Stimulated activated CD4-positive, alpha-beta T cell treated with anti-CD3 and anti-CD28 coated beads, Interleukin-12 subunit alpha, Interleukin-12 subunit beta, amount 100 ng/mL, for 48 hours (primary cell): ENCODE results near the gene CDC123.
A peak's percentile ranks its signal among the peaks of the same experiment; 100 is the strongest.
"Not testable (repeated sequence)": the region's sequence is repeated elsewhere in the genome, so short reads cannot be mapped to it uniquely, and the experiment has no call there.

Experiments
- DNase-seq, 3 donors: peaks; one replicate each; pipeline ENCODE4 v3.0.0-alpha.2; 2020; ENCODE audit warnings: low read depth in 2 of 3, low spot score in 1 of 3

The CDC123 gene

GRCh38 chr10:12195603-12196506 is at the start of gene CDC123, which contains the start of gene NUDT5:
Gene CDC123 (plus strand): TSS chr10:12196188. CDS start chr10:12196246, 58 bp downstream.
Gene NUDT5 (minus strand): TSS chr10:12195891. CDS start chr10:12186291, 9,600 bp downstream.
- peak; percentile 75 to 83 (median 83) for DNase-seq

GRCh38 chr10:12150163-12150562 is 45.8 kb upstream of the CDC123 start:
- no peak for DNase-seq

- no peak for DNase-seq
These were observed 41.5 kb upstream of the CDC123 start for GRCh38 chr10:12154516-12154915.

DNA sequence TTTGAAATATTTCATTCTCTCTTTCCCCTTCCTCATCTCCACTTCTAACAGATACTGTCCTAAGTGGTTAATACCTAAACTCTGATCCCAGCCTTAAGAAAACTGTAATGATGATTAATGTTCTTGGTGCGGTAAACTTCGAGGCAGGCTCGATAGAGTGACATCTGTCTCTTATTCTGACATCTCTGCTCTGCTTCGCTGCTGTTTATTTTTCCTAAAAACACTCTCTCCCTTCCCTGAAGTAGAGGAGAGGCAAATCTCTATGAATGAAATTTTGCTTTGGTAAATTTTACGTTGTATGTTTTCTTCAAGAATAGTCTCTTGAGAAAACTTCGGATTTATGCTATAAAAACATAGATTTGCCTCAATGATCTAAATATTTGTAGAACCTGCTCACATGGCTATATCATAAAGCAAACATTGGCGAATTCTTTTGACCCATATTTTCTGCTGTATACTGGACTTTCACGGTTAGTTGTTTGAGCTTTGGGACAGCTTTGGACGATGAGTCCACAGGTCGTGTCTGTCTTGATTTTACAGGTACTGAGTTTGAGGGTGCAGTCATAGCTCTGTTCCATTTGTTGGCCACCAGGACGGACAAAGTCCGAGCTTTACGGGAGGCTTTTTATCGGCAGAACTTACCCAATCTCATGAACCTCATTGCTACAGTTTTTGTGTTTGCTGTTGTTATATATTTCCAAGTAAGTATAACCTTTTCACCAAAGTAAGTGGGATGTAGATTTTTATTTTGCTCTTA is 39.4 kb upstream of the CDC123 start:
- no peak for DNase-seq

GRCh38 chr10:12158111-12158510 is 37.9 kb upstream of the CDC123 start:
- DNase-seq, result no peak

- DNase-seq, result no peak
These were observed 35.3 kb upstream of the CDC123 start for GRCh38 chr10:12160664-12161063.

GRCh38 chr10:12162927-12163326 is 33.1 kb upstream of the CDC123 start:
- DNase-seq, result no peak

GRCh38 chr10:12164085-12164484 is 31.9 kb upstream of the CDC123 start:
- no peak for DNase-seq

DNA sequence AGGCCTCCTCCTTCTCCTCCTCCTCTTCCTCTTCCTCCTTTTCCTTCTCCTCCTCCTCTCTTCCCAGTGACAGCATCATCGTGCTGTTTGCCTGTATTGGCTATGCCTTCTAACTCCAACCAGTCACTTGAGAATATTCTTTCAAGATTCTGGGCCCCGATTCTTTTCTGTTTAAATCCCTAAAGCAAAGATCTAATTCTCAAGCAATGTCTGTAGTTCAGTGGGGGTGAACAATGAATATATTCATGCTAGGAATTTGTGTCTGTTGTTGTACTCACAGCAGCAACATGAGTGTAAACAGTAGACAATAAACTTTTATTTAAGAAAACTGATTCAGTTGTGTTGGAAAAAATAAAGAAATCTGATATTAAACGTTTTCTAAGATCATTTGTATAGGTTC is 31.0 kb upstream of the CDC123 start:
- no peak for DNase-seq

GRCh38 chr10:12165999-12166775 is 29.8 kb upstream of the CDC123 start:
- no peak for DNase-seq

GRCh38 chr10:12171512-12171911 is 24.5 kb upstream of the CDC123 start:
- not testable (repeated sequence) for DNase-seq

DNA sequence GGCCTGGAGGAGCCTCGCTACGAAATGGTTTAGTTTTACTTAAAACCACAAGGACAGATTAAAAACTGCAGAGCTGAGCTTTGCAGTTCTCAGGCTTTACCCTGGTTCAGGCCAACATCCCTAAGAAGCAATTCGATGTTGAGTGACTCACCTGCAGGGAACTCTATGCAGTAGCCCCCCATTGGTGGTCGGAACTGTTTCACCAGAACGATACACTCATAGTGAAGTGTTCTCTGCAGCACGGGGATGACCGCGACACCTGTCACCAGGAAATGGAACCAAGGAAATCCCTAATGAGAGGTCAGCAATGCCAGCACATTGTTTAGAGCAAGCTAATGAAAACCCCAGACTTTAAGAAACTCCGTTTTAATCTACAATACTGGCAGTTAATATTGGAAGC is 18.3 kb upstream of the CDC123 start:
- no peak for DNase-seq

DNA sequence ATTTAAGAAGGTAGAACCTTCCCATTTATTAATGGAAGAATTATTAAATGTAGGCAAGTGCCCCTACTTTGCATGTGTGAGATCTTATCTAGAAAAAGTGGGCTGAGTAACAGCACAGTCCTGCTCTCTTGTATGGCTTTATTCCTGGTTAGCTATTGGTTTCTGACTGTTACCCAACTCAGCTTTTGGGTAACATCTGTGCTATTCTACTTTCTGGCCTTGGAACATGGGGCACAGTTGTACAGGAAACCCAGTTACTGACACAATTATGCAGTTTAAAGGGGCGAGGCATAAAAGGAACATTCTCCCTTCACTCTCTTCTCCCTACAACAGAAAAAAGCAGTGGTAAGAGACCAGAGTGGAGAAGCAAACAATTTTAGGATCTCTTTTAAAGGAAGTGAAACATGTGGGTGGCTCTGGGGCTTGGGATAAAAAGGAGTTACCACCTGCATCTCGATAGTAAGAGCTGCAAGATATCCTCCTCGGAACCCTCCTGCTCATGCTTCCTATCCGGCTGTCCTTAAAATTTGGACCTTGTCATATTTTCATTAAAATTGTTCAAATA is 16.3 kb upstream of the CDC123 start:
- DNase-seq, result no peak

- no peak for DNase-seq
These were observed 15.6 kb upstream of the CDC123 start for GRCh38 chr10:12180221-12180974.

DNA sequence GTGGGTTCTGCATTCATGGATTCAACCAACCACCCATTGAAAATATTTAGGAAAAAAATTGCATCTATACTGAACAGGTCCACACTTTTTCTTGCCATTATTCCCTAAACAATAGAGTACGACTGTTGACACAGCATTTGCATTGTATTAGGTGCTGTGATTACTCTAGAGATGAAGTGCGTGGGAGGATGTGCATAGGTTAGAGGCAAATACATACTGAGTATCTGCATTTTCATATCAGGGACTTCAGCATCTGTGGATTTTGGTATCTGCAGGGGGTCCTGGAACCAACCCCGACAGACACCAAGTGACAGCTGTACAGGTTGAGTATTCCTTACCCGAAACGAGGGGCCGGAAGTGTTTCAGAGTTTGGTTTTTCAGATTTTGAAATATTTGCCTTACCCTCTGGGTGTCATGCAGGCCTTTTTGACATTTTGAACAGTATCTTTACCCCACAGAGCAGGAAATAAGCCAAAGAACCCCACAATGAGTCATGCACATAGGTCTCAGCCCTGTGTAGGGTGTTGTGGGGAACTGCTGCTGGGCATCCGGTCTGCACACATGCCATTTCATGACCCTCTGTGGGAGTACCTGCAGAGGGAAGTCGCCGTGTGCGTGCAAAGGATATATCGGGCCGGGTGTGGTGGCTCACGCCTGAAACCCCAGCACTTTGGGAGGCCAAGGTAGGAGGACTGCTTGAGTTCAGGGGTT is 14.8 kb upstream of the CDC123 start:
- peak; percentile 44 to 53 (median 50) for DNase-seq

DNA sequence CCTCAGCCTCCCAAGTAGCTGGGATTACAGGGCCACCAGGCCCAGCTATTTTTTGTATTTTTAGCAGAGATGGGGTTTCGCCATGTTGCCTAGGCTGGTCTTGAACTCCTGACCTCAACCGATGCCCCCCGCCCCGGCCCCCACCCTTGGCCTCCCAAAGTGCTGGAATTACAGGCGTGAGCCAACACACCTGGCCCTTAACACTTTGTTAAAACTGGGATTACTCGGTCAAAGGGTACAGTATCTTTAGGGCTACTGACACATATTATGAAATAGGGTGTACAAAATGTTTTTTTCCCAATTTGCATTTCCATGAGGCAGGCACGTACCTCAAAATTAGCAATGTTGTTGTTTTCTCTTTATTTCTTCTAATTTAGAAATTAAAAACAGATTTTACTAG is 11.8 kb upstream of the CDC123 start:
- DNase-seq, result no peak

DNA sequence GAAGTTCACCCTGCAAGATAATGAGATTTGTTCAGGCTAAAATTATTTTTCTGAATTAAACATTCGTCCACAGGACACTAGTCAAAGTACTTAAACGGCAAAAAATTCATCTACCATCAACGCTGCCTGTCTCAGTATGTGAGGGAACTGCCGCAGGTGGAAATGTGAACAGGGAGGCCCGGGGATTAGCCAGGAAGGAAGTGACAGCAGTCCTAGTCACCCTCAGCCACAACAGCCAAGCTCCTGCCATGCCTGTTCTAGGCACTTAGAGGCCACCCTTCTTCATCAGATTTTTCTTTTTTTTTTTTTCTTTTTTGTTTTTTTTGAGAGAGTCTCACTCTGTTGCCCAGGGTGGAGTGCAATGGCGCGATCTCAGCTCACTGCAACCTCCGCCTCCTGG is 9.7 kb upstream of the CDC123 start:
- no peak for DNase-seq

DNA sequence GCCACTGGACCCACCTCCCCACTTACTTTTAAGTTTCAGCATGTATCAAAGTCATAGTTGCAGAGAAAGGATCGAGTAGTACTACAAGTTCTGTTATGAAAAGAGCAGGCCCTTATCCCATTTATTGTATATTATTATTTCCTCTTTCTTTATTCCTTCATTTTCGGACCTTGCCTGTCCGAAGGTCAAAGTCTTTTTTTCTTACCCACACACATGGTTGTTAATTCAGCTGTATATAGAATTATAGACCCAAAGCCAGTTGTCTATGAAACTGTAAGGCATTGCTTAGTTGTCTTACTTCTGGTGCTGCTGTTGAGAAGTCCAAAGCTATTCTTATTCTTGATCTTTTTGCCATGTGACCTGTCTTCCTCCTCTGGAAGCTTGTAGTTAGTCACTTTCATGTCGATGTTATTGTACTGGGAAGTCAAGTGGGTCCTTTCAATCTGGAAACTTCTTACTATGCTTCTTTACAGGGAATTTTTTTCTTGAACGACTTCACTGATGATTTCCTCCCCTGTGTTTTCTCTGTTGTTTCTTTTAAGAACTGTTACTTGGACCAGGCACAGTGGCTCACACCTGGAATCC is 8.6 kb upstream of the CDC123 start:
- DNase-seq, result no peak

- DNase-seq, result no peak
These were observed 7.3 kb upstream of the CDC123 start for GRCh38 chr10:12188656-12189055.
